Suppressor macrophage (primary cell): ENCODE results near the gene ANKS4B.
"Not testable (repeated sequence)": the region's sequence is repeated elsewhere in the genome, so short reads cannot be mapped to it uniquely, and the experiment has no call there.

Experiments used
- DNase-seq, 4 experiments: peaks; one replicate each; pipeline ENCODE4 v3.0.0-alpha.2; 2020 to 2022

The ANKS4B gene

GRCh38 chr16:21263640-21264570, 30.4 kb downstream of the ANKS4B start:
- no peak for DNase-seq

DNA sequence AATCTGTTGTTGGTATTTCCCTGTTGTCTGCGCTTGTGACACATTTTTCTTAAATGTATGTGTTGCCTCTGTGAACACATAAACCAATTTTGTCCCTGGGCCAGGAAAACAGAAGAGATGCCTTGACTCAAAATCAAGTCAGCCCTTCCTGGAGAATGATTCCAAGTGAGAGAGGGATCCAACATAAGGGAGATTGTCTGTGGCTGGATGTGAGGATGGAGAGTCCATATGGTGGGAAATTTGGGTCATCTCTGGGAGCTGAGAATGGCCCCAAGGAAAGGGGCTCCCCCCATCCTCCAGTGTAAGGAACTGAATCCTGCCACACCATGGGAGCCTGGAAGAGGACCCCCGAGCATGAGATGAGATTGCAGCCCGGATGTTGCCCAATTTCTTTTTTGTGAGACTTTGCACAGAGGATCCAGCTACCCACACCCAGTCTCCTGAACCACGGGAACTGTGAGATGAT, 31.1 kb downstream of the ANKS4B start:
- no peak for DNase-seq

DNA sequence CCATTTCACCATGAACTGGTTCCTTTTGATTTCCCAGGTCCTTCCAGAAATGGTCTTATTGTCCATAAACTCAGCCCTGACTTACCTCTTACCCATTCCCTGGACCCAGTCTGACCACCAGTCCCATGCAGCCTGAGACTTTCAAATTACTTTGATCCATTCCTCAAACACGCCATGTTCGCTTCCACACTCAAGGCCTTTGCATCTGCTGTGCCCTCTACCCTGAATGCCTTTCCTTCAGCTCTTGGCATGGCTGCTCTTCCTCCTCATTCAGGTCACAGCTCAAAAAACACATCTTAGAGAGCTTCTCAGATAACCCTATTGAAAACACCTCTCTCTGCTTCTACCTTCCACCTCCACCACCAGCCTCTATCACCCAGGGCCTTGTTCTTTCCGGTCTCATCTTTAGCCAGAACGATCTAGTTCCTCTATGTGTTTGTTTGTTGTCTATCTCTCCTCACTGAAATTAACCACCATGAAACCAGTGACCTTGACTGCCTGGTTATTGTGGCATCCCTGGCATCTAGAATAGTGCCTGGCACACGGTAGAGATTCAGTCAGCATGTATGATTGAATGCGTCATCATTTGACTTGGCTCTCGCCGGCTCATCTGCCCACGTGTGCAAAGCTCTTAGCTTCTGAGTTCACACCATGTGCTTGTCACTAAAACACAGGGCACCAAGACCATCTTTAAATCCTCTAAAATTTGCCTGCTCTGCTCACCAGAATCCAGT, 31.8 kb downstream of the ANKS4B start:
- DNase-seq: no peak

DNA sequence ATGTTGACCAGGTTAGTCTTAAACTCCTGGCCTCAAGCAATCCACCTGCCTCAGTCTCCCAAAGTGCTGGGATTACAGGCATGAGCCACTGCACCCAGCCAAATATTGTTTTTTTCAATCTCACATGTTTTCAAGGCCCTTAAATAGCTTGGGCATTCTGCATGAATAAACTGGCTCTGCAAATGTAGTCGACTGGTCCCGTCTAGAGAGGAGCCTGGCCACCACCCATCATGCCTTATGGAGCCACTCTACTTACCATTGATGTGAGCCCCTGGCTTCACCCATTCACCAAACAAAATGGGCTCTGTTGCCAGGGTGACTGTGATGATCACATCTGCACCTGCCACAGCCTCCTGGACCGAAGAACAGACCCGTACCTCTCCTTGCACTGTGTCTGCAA, 33.8 kb downstream of the ANKS4B start:
- no peak for DNase-seq

- no peak for DNase-seq
These were observed 34.7 kb downstream of the ANKS4B start for GRCh38 chr16:21268236-21268635.

DNA sequence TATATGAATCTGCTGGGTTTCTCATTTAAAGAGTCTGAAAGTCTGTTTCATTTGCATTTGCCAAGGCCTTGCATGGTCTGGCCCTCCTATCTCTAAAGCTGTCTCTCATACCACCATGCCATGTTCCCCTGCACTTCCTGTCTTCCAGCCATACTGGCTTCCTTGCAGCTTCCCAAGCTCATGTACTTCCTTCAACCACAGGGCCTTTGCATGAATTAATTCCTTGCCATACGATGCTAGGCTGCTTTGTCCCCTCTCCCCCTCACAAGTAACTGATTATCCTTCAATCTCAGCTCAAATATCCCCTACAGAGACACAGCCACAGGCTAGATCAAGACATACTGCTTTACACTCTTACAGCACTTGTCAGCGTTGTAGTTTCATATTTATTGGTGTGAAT, 38.8 kb downstream of the ANKS4B start:
- DNase-seq: no peak

- DNase-seq: not testable (repeated sequence)
These were observed 39.3 kb downstream of the ANKS4B start for GRCh38 chr16:21272763-21273162.

- DNase-seq: no peak
These were observed 40.8 kb downstream of the ANKS4B start for GRCh38 chr16:21274172-21274726.

GRCh38 chr16:21275529-21275928, 42.0 kb downstream of the ANKS4B start:
- DNase-seq: no peak

DNA sequence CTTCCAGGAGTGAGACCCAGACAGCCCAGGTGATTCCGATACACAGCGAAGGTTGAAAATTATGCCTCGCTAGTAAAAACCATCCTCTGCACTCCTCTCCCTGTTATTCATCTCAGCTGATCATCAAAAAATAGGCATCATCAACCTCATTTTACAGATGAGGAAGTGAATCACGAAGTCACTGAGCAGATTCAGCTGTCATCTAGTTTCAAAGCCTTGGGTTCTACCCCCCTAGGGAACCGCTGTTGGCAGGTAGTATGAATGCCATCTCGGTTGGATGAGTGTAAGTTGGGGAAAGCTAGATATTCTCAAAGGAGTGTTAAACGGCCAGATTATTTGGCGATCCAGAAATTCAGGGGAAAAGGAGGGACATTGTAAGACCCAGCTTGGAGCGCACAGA, 42.6 kb downstream of the ANKS4B start:
- no peak for DNase-seq

- no peak for DNase-seq
These were observed 43.8 kb downstream of the ANKS4B start for GRCh38 chr16:21277045-21277926.

- DNase-seq: peak; percentile 41 to 78 (median 58)
These were observed 44.6 kb downstream of the ANKS4B start, which contains the start of gene CRYM for GRCh38 chr16:21277927-21278706. CRYM (minus strand) TSS chr16:21278290; CDS start chr16:21278251, 39 bp downstream.

DNA sequence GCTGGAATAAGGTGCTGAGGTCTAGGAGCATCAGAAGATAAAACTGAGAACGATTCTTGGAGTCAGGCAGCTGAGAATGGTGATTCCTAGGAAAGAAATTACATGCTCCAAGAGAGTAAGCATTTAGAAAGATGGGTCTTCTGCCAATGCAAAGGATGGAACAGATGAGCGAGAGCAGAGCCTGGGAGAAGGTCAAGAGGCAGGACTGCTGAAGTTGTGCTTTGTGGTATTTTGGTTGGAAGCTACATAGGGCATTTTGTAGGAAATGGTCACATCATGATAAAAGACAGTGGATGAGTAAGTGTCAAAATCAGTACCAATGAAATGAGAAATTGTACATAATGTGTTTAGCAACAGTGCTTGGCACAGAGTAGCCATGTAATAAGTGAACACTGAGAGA, 46.0 kb downstream of the ANKS4B start:
- no peak for DNase-seq

DNA sequence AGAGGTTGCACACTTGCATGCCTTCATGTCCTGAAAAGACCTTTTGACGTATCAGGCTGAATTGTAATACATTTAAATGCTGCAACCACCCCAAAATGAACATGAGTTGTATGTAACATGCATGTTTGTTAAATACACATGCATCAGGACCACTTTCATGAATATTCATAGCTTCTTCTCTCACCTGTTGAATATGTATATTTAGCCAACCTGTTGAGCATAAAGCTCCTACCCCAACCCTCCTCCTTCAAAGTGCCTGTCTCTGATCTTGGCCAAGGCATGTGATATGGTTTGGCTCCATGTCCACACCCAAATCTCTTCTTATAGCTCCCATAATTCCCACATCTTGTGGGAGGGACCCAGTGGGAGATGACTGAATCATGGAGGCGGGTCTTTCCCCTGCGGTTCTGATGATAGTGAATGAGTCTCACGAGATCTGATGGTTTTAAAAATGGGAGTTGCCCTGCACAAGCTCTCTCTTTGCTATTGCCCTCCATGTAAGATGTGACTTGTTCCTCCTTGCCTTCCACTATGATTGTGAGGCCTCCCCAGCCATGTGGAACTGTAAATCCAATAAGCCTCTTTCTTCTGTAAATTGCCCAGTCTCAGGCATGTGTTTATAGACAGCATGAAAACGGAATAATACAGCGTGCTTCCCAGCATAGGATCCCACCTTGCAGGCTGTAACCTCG, 48.3 kb downstream of the ANKS4B start:
- DNase-seq: no peak

DNA sequence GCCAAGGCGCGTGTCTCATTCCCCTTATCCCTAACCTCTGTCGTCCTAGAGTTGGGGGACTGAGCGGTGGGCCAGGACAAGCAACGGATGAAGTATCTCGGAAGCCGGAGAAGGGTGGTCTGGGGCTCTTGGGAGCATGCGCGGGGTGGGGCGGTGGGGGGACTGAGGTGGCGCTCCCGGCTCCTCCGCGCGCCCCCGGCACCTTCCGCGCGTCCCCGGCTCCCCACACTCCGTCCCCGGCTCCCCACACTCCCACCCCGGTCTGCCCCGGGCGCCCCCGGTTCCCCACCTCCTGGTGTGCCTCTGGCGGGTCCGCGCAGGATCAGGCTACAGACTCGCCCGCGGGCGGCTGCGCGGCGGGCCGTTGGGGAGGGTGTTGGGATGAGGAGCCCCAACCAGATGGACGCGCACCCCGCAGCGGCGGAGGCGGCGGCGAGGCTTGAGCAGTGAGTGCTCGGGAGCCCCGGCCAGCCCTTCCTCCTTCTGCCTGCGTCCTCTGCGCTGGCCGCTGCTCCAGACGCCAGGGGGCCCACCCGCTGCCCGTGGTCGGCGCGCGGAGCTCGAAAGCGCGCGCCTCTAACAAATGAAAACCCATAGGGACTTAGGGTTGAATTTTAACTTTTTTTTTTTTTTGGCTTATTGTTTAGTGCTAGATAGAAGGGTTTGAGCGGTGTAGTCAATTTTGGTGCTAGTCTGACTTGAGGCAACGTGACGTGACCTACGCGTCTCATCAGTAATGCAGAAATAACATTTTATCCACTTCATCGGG, 50.2 kb downstream of the ANKS4B start:
- DNase-seq: peak; percentile 59 to 84 (median 66)

- no peak for DNase-seq
These were observed 50.9 kb downstream of the ANKS4B start for GRCh38 chr16:21284414-21284813.

- no peak for DNase-seq
These were observed 51.8 kb downstream of the ANKS4B start for GRCh38 chr16:21285314-21285713.

DNA sequence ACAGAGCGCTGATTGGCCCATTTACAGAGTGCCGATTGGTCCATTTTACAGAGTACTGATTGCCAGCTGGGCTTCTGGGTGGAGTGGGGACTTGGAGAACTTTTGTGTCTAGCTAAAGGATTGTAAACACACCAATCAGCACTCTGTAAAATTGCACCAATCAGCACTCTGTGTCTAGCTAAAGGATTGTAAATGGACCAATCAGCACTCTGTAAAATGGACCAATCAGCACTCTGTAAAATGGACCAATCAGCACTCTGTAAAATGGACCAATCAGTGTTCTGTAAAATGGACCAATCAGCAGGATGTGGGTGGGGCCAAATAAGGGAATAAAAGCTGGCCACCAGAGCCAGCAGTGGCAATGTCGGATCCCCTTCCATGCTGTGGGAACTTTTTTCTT, 56.3 kb downstream of the ANKS4B start:
- DNase-seq: not testable (repeated sequence)

- DNase-seq: peak; percentile 97 to 100 (median 99)
These were observed 67.0 kb downstream of the ANKS4B start for GRCh38 chr16:21300309-21301167.
